ENCODE measurements around the gene FKBP2. TPM values are rescaled to one million over a fixed set of nuclear protein-coding genes. Genes with fewer than 3 reads are reported as not detected.

FKBP2 gene
- total and polyA plus RNA-seq, 2 of the 13 experiments (the other 11 are each of a cell fraction or from before 2014, with no cell fraction given) = 30.1 to 53.3 TPM

DNA sequence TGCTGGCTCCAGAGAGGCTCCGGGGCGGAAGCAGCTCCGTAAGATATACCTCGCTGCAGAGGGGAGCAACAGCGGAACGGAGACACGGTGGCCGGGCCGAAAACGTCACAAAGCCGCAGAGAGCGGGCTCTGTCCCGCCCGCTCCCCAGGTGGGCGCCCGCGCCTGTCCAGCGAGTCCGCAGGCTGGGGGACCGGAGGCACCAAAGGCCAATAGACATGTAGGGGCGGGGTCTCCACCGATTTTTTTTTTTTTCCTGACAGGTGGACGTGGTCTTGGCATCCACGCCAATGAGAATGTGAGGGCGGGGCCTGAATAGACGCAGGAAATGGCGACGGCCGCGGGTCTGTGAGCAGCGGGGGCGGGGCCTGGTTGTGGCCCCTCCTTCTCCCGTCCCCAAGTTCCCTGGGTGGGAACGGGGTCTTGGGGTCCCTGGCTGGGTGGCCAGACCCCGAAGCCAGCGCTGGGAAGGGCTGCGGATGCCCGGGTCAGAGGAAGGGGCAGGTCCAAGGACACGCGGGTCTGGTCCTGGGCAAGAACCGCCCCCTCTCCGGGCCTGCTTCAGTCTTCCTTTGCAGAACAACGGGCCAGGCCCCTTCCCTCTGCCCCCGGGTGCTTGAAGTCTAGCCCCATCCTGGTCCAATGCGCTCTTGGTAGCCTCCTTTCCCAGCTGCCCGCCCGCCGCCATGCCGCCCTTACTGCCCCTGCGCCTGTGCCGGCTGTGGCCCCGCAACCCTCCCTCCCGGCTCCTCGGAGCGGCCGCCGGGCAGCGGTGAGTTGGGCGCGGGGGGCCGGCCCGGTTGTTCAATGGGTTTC is 10.5 kb upstream of the FKBP2 start, which contains the start of gene DNAJC4 (continued):
- TF ChIP-seq, protein P1, sequence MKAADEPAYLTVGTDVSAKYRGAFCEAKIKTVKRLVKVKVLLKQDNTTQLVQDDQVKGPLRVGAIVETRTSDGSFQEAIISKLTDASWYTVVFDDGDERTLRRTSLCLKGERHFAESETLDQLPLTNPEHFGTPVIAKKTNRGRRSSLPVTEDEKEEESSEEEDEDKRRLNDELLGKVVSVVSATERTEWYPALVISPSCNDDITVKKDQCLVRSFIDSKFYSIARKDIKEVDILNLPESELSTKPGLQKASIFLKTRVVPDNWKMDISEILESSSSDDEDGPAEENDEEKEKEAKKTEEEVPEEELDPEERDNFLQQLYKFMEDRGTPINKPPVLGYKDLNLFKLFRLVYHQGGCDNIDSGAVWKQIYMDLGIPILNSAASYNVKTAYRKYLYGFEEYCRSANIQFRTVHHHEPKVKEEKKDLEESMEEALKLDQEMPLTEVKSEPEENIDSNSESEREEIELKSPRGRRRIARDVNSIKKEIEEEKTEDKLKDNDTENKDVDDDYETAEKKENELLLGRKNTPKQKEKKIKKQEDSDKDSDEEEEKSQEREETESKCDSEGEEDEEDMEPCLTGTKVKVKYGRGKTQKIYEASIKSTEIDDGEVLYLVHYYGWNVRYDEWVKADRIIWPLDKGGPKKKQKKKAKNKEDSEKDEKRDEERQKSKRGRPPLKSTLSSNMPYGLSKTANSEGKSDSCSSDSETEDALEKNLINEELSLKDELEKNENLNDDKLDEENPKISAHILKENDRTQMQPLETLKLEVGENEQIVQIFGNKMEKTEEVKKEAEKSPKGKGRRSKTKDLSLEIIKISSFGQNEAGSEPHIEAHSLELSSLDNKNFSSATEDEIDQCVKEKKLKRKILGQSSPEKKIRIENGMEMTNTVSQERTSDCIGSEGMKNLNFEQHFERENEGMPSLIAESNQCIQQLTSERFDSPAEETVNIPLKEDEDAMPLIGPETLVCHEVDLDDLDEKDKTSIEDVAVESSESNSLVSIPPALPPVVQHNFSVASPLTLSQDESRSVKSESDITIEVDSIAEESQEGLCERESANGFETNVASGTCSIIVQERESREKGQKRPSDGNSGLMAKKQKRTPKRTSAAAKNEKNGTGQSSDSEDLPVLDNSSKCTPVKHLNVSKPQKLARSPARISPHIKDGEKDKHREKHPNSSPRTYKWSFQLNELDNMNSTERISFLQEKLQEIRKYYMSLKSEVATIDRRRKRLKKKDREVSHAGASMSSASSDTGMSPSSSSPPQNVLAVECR (CRISPR knock-in tag; IDR thresholded peaks at IDR 0.05; ENCODE audit: borderline replicate concordance) = peak; percentile 64
- TF ChIP-seq TEAD3 (CRISPR knock-in tag; optimal IDR thresholded peaks at IDR 0.05; ENCODE audit: borderline replicate concordance) (no peak), ZNF607 (CRISPR knock-in tag; IDR thresholded peaks at IDR 0.05; ENCODE audit: borderline replicate concordance) (peak; percentile 50; the same call in 1 of the 2 replicates), ZNF329 (CRISPR knock-in tag; IDR thresholded peaks at IDR 0.05; ENCODE audit: low read depth) (0 out of 2 replicates have a peak, but pooled peaks have one; percentile 66), PRPF4 (IDR thresholded peaks at IDR 0.05; ENCODE audit: low read depth, low read length, poor library complexity, severe bottlenecking) (no peak), PCBP1 (IDR thresholded peaks at IDR 0.05; ENCODE audit: borderline replicate concordance, low read depth, low read length) (0 out of 2 replicates have a peak, but pooled peaks have one; percentile 38), ZNF558 (CRISPR knock-in tag; IDR thresholded peaks at IDR 0.05; ENCODE audit: borderline replicate concordance) (peak; percentile 83; the same call in 1 of the 2 replicates), GABPB1 (CRISPR knock-in tag; IDR thresholded peaks at IDR 0.05) (peak; percentile 75), KLF6 (CRISPR knock-in tag; IDR thresholded peaks at IDR 0.05) (peak; percentile 68; the same call in 1 of the 2 replicates), KMT2A (CRISPR knock-in tag; IDR thresholded peaks at IDR 0.05) (0 out of 2 replicates have a peak, but pooled peaks have one; percentile 32), ZNF136 (CRISPR knock-in tag; IDR thresholded peaks at IDR 0.05; ENCODE audit: low read depth) (peak; percentile 46; the same call in 1 of the 2 replicates), FOXK2 (IDR thresholded peaks at IDR 0.05) (no peak)
- TF ChIP-seq, protein P2, sequence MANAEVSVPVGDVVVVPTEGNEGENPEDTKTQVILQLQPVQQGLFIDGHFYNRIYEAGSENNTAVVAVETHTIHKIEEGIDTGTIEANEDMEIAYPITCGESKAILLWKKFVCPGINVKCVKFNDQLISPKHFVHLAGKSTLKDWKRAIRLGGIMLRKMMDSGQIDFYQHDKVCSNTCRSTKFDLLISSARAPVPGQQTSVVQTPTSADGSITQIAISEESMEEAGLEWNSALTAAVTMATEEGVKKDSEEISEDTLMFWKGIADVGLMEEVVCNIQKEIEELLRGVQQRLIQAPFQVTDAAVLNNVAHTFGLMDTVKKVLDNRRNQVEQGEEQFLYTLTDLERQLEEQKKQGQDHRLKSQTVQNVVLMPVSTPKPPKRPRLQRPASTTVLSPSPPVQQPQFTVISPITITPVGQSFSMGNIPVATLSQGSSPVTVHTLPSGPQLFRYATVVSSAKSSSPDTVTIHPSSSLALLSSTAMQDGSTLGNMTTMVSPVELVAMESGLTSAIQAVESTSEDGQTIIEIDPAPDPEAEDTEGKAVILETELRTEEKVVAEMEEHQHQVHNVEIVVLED (CRISPR knock-in tag; IDR thresholded peaks at IDR 0.05; ENCODE audit: borderline replicate concordance) = no peak
- TF ChIP-seq, protein P3, sequence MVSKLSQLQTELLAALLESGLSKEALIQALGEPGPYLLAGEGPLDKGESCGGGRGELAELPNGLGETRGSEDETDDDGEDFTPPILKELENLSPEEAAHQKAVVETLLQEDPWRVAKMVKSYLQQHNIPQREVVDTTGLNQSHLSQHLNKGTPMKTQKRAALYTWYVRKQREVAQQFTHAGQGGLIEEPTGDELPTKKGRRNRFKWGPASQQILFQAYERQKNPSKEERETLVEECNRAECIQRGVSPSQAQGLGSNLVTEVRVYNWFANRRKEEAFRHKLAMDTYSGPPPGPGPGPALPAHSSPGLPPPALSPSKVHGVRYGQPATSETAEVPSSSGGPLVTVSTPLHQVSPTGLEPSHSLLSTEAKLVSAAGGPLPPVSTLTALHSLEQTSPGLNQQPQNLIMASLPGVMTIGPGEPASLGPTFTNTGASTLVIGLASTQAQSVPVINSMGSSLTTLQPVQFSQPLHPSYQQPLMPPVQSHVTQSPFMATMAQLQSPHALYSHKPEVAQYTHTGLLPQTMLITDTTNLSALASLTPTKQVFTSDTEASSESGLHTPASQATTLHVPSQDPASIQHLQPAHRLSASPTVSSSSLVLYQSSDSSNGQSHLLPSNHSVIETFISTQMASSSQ (IDR thresholded peaks at IDR 0.05; ENCODE audit: low read depth) = no peak
- TF ChIP-seq, protein P3 (CRISPR knock-in tag; IDR thresholded peaks at IDR 0.05; ENCODE audit: borderline replicate concordance) = no peak

All from HepG2 (cell line).